B cell (primary cell): ENCODE measurements around the gene ACAA2. TPM values are rescaled to one million over a fixed set of nuclear protein-coding genes. Genes with fewer than 3 reads are reported as not detected.
"Not testable (repeated sequence)": the region's sequence is repeated elsewhere in the genome, so short reads cannot be mapped to it uniquely, and the experiment has no call there.

ENCODE experiments used
- ATAC-seq: fragments of 200-7000 bp; cut with Tn5 transposase; one replicate; pipeline ENCODE4 v1.10.0; 2021; ENCODE audit warnings: low read depth, mild to moderate bottlenecking, moderate number of reproducible peaks, moderate library complexity
- CTCF ChIA-PET: fragments of 350-600 bp; sonication (Branson Sonifier 250); formaldehyde crosslinking; loops from one replicate; lab custom pipeline; 2021; ENCODE audit warnings: antibody characterized with exemption, inconsistent platforms; lab: Charles Lee
- POLR2A ChIA-PET: fragments of 350-600 bp; sonication (Branson Sonifier 250); formaldehyde crosslinking; loops from one replicate; lab custom pipeline; 2021; ENCODE audit warnings: antibody characterized with exemption; lab: Charles Lee
- DNase-seq: peaks from one replicate; pipeline ENCODE4 v3.0.0; 2013
- H2AFZ ChIP-seq: 2 replicates; pipeline ENCODE4 v1.6.1; 2012; ENCODE audit warnings: mild to moderate bottlenecking, low read depth, low read length; ENCODE audit not compliant: insufficient read depth, poor library complexity, severe bottlenecking
- H3K27ac ChIP-seq, 2 donors: 1 replicate in 1 of 2; 2 replicates in 1 of 2; pipeline ENCODE4 v1.5.1; 2012 to 2013; ENCODE audit warnings: low read length in 2 of 2, mild to moderate bottlenecking in 2 of 2, moderate library complexity in 1 of 2
- H3K27me3 ChIP-seq, 4 experiments: fragments of 200-600 bp in 1 of 4; sonication (generic) in 1 of 4; replicated peaks in 1 of 4; 1 replicate in 2 of 4; 2 replicates in 2 of 4; pipeline versions ENCODE4 v1.6.1 to v1.7.0; 2013 to 2016; ENCODE audit warnings: low read length in 3 of 4, mild to moderate bottlenecking in 2 of 4, mixed read lengths in 1 of 4, moderate library complexity in 1 of 4; ENCODE audit not compliant: insufficient read depth in 4 of 4, control insufficient read depth in 3 of 4; ENCODE audit errors: control extremely low read depth in 1 of 4
- H3K36me3 ChIP-seq, 2 experiments: replicated peaks in 1 of 2; 1 replicate in 1 of 2; 2 replicates in 1 of 2; pipeline versions ENCODE4 v1.6.1 to v1.7.1; 2013; ENCODE audit warnings: low read length in 1 of 2; ENCODE audit not compliant: insufficient read depth in 2 of 2, control insufficient read depth in 1 of 2; ENCODE audit errors: control extremely low read depth in 1 of 2, extremely low read depth in 1 of 2
- H3K4me1 ChIP-seq, 2 donors: fragments of 200-600 bp in 1 of 2; sonication (generic) in 1 of 2; 1 replicate in 1 of 2; 2 replicates in 1 of 2; pipeline versions ENCODE4 v1.5.1 to v1.6.1; 2013 to 2017; ENCODE audit warnings: low read length in 2 of 2; ENCODE audit not compliant: control insufficient read depth in 2 of 2, insufficient read depth in 2 of 2
- H3K4me2 ChIP-seq: replicated peaks from 2 replicates; pipeline ENCODE3; 2012; ENCODE audit warnings: mild to moderate bottlenecking, low read depth, low read length; ENCODE audit not compliant: poor library complexity, severe bottlenecking
- H3K4me3 ChIP-seq, 5 experiments: fragments of 200-600 bp in 1 of 5; sonication (generic) in 1 of 5; 1 replicate in 3 of 5; 2 replicates in 2 of 5; pipeline versions ENCODE4 v1.5.1 to v1.7.0; 2011 to 2016; ENCODE audit warnings: low read length in 4 of 5, mild to moderate bottlenecking in 4 of 5, low read depth in 2 of 5, control low read depth in 1 of 5, moderate library complexity in 1 of 5; ENCODE audit not compliant: insufficient read depth in 1 of 5; ENCODE audit errors: control extremely low read depth in 1 of 5, extremely low read depth in 1 of 5
- H3K79me2 ChIP-seq: fragments of 200-600 bp; sonication (generic); one replicate; pipeline ENCODE4 v1.6.0; 2016; ENCODE audit warnings: low read length; ENCODE audit not compliant: control insufficient read depth, insufficient read depth
- H3K9ac ChIP-seq: fragments of 200-600 bp; sonication (generic); 2 replicates; pipeline ENCODE4 v1.6.1; 2017; ENCODE audit warnings: mild to moderate bottlenecking, low read length, moderate library complexity
- H3K9me3 ChIP-seq, 3 donors: one replicate each; pipeline versions ENCODE4 v1.6.1 to v1.7.1; 2013; ENCODE audit warnings: low read length in 2 of 3; ENCODE audit not compliant: control insufficient read depth in 2 of 3, insufficient read depth in 1 of 3; ENCODE audit errors: control extremely low read depth in 1 of 3
- H4K20me1 ChIP-seq: 2 replicates; pipeline ENCODE4 v1.6.0; 2012; ENCODE audit warnings: mild to moderate bottlenecking, low read length; ENCODE audit not compliant: insufficient read depth, control insufficient read depth, poor library complexity, severe bottlenecking
- H3K27ac Mint-ChIP-seq: one replicate; pipeline ENCODE4 v1.8.0; 2021; ENCODE audit warnings: mixed read lengths
- H3K27me3 Mint-ChIP-seq: one replicate; pipeline ENCODE4 v1.8.0; 2021; ENCODE audit warnings: mixed read lengths
- H3K4me1 Mint-ChIP-seq: one replicate; pipeline ENCODE4 v1.8.0; 2021; ENCODE audit warnings: mixed read lengths
- H3K4me3 Mint-ChIP-seq: one replicate; pipeline ENCODE4 v1.8.0; 2021; ENCODE audit warnings: mixed read lengths
- H3K9me3 Mint-ChIP-seq: one replicate; pipeline ENCODE4 v1.8.0; 2022; ENCODE audit warnings: mixed read lengths; ENCODE audit not compliant: insufficient read depth
- EZH2 ChIP-seq: IDR thresholded peaks from 2 replicates; pipeline ENCODE4 v1.6.1; 2012; ENCODE audit warnings: borderline replicate concordance, low read depth, mild to moderate bottlenecking, moderate library complexity, low read length; ENCODE audit not compliant: insufficient read depth, poor library complexity, severe bottlenecking
- WGBS: methylation state at CpG from one replicate; pipeline ENCODE4 v1.1.5; 2013; ENCODE audit warnings: missing lambda C conversion rate; ENCODE audit not compliant: insufficient coverage; 5-methylcytosine and 5-hydroxymethylcytosine counted together
- intact Hi-C: fragments of 100-400 bp; cut with micrococcal nuclease; formaldehyde crosslinking; loops from one replicate; pipeline ENCODE4 v1.10.0; 2022
- polyA plus RNA-seq: library from polyadenylated mRNA; depleted of rRNA; stranded (reverse); fragments of >200 nt; gene quantifications from 2 replicates; pipeline ENCODE4 v1.2.3, GENCODE V29; 2012
- total RNA-seq, 2 donors: library from RNA; stranded (reverse); fragments of 120-200 nt in 1 of 2; gene quantifications; 1 replicate in 1 of 2; 2 replicates in 1 of 2; pipeline versions ENCODE4 v1.2.3 to v1.2.4, GENCODE V29; 2013 to 2022
- TF ChIP-seq, protein P1 (sequence below): fragments of 200-600 bp; IDR thresholded peaks from one replicate; pipeline ENCODE4 v1.8.0; 2022; ENCODE audit warnings: antibody characterized with exemption, mild to moderate bottlenecking

Gene ACAA2
- total and polyA plus RNA-seq, 2 donors (not counting 1 experiment from before 2014, with no cell fraction given), result 10.6 to 25.0 TPM

DNA sequence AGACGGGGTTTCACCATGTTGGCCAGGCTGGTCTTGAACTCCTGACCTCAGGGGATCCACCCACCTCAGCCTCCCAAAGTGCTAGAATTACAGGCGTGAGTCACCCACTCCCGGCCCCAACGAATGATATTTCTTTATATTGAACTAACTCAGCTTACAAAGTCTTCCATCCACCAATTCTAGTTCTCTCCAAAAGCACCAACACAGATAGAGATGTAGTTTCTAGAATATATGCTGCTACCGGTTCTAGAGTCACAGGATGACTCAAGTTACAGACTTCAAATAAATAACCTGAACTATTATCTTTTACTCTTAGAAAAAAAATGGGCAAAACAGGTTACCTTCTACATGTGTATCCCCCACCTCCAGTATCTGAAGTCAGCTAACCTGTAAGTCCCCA, 9.2 kb downstream of the ACAA2 start:
- no peak overlapping the region for H3K9ac ChIP-seq
- no peak for TF ChIP-seq EZH2
- TF ChIP-seq, protein P1, sequence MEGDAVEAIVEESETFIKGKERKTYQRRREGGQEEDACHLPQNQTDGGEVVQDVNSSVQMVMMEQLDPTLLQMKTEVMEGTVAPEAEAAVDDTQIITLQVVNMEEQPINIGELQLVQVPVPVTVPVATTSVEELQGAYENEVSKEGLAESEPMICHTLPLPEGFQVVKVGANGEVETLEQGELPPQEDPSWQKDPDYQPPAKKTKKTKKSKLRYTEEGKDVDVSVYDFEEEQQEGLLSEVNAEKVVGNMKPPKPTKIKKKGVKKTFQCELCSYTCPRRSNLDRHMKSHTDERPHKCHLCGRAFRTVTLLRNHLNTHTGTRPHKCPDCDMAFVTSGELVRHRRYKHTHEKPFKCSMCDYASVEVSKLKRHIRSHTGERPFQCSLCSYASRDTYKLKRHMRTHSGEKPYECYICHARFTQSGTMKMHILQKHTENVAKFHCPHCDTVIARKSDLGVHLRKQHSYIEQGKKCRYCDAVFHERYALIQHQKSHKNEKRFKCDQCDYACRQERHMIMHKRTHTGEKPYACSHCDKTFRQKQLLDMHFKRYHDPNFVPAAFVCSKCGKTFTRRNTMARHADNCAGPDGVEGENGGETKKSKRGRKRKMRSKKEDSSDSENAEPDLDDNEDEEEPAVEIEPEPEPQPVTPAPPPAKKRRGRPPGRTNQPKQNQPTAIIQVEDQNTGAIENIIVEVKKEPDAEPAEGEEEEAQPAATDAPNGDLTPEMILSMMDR, result no peak
- no peak overlapping the region for H3K4me3 ChIP-seq
- no peak overlapping the region for H3K27ac Mint-ChIP-seq
- intact Hi-C loops, result no loop called here
- WGBS, result no CpG with 5 or more reads among the region's 5 CpGs
- ChIA-PET POLR2A (no interaction called here), CTCF (no interaction called here)
- H3K27me3 ChIP-seq, result no peaks in the 10 kb centered on the region
- peaks cover 5% of the 10 kb centered on the region for H3K9me3 Mint-ChIP-seq
- H3K27ac ChIP-seq, result no peak overlapping the region
- no peak for ATAC-seq
- no peak overlapping the region for H2AFZ ChIP-seq
- H3K4me1 ChIP-seq, result no peaks in the 10 kb centered on the region
- no peak overlapping the region for H3K4me2 ChIP-seq
- H3K79me2 ChIP-seq, result peaks cover 44% of the 10 kb centered on the region
- peaks cover 0 to 3% of the 10 kb centered on the region in 2 experiments for H3K36me3 ChIP-seq
- DNase-seq, result no peak
- no peak overlapping the region for H3K4me3 Mint-ChIP-seq
- H4K20me1 ChIP-seq, result peaks cover 20% of the 10 kb centered on the region
- H3K27me3 Mint-ChIP-seq, result no peaks in the 10 kb centered on the region
- peaks cover 0 to 3% (median 2%) of the 10 kb centered on the region in 3 donors for H3K9me3 ChIP-seq
- H3K4me1 Mint-ChIP-seq, result no peaks in the 10 kb centered on the region

DNA sequence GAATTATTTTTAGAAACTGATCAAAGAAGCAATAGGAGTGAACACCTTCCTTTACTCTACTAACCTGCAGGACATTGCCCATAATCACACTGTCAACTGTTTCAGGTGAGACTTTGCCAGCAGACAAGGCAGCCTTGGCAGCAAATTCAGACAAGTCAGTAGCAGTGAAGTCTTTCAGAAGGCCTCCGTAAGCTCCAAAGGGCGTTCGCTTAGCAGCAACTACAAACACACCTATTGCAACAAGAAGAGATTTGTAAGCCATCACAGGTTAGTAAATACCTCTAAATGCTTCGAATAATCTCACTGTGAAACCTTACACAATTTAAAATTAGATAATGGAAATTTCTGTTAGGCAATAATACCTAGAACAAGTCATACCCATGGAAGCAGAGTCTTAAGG, 10.7 kb downstream of the ACAA2 start:
- H3K4me1 Mint-ChIP-seq, result no peaks in the 10 kb centered on the region
- no peaks in the 10 kb centered on the region for H3K9me3 ChIP-seq
- ATAC-seq (no peak), DNase-seq (no peak)
- no peak overlapping the region for H3K4me2 ChIP-seq
- WGBS, result 100% methylated on average over 1 of the region's 4 CpGs
- intact Hi-C loops, result no loop called here
- no peak overlapping the region for H3K27ac ChIP-seq
- no peak overlapping the region for H3K4me3 ChIP-seq
- TF ChIP-seq, protein P1, result no peak
- no peak for TF ChIP-seq EZH2
- no peak overlapping the region for H3K9ac ChIP-seq
- POLR2A ChIA-PET, result no interaction called here
- peaks cover 32% of the 10 kb centered on the region for H3K79me2 ChIP-seq
- no peaks in the 10 kb centered on the region for H3K4me1 ChIP-seq
- CTCF ChIA-PET, result no interaction called here
- H3K27me3 Mint-ChIP-seq, result no peaks in the 10 kb centered on the region
- peaks cover 0 to 7% of the 10 kb centered on the region in 2 experiments for H3K36me3 ChIP-seq
- no peak overlapping the region for H3K4me3 Mint-ChIP-seq
- no peaks in the 10 kb centered on the region for H3K9me3 Mint-ChIP-seq
- H4K20me1 ChIP-seq, result peaks cover 10% of the 10 kb centered on the region
- no peak overlapping the region for H3K27ac Mint-ChIP-seq
- no peaks in the 10 kb centered on the region for H3K27me3 ChIP-seq
- no peak overlapping the region for H2AFZ ChIP-seq

DNA sequence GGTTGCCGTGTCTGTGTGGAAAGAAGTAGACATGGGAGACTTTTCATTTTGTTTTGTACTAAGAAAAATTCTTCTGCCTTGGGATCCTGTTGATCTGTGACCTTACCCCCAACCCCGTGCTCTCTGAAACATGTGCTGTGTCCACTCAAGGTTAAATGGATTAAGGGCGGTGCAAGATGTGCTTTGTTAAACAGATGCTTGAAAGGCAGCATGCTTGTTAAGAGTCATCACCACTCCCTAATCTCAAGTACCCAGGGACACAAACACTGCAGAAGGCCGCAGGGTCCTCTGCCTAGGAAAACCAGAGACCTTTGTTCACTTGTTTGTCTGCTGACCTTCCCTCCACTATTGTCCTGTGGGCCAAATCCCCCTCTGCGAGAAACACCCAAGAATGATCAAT, 12.8 kb downstream of the ACAA2 start:
- H3K27ac ChIP-seq, H3K9me3 Mint-ChIP-seq, H3K27ac Mint-ChIP-seq, H3K4me3 ChIP-seq, CTCF ChIA-PET, H2AFZ ChIP-seq, POLR2A ChIA-PET, H3K27me3 ChIP-seq, H3K36me3 ChIP-seq, H4K20me1 ChIP-seq, DNase-seq, H3K9ac ChIP-seq, H3K4me1 ChIP-seq, H3K27me3 Mint-ChIP-seq, H3K9me3 ChIP-seq, H3K4me3 Mint-ChIP-seq, intact Hi-C loops, H3K4me1 Mint-ChIP-seq, H3K4me2 ChIP-seq, ATAC-seq: not testable (repeated sequence)
- H3K79me2 ChIP-seq, result peaks cover 10% of the 10 kb centered on the region
- WGBS, result no CpG with 5 or more reads among the region's 5 CpGs
